Measurements from ENCODE around the gene GPC6.

Gene GPC6

DNA sequence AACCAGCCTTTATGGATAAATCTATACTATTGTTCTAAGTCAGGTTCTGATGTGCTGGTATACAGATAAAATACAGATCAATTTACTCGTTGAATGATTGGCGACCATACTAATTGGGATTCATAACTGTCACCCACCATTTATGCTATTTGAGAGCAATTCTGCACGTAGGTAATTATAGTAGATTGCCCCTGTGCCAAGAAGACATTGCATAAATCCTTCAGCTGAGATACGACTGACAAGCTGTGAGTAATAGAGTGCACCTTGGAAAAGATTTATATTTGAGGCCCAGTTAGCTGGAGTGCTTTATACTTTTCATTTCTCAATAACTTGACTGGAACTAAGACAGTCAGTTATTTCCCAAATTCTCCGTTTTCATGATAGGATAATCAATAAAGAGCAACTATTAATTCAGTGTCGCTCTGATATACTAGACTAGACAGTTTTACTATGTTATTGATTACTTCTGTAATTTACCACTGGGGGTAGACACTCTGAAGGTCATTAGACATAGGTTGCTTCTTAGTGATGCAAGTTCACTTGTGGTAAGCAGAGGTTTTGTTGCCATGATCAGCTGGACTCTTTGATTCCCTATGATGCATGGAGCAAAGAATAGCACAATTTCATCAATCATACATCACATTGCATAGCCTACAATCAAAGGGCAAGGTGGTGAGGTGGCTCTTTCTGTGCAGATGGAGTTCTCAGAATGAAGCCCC, 536.3 kb downstream of the GPC6 start:
- in situ Hi-C loops (cut with MboI; ENCODE audit: low pct_unique_long_range_greater_than_20kb, low sequenced_read_pairs, unreplicated experiment): no loop called here
- DNase-seq (ENCODE audit: low spot score): no peak
- no peak for TF ChIP-seq CTCF (IDR thresholded peaks at IDR 0.05; ENCODE audit: extremely low read depth, insufficient read depth, missing control alignments)

DNA sequence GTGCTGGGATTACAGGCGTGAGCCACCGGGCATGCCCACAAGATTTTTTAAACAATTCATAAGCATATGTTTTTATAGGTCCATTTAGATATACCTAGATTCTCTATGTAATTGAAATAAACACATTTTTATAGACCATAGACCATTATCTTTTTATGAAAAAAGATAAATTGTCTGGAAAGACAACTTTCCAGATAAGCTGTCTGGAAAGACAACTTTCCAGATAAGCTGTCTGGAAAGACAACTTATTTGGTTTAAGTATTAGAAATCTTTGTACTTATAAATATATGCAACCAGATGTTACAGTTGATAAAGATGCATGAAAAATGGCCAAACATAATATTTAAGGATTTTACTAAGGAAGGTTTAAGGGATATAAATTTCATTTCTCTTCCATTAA, 538.5 kb downstream of the GPC6 start:
- no peak for TF ChIP-seq CTCF (IDR thresholded peaks at IDR 0.05; ENCODE audit: extremely low read depth, insufficient read depth, missing control alignments)
- in situ Hi-C loops (cut with MboI; ENCODE audit: low pct_unique_long_range_greater_than_20kb, low sequenced_read_pairs, unreplicated experiment): no loop called here
- no peak for DNase-seq (ENCODE audit: low spot score)

GRCh38 chr13:93765811-93766210, 539.2 kb downstream of the GPC6 start:
- in situ Hi-C loops (cut with MboI; ENCODE audit: low pct_unique_long_range_greater_than_20kb, low sequenced_read_pairs, unreplicated experiment): no loop called here
- TF ChIP-seq CTCF (IDR thresholded peaks at IDR 0.05; ENCODE audit: extremely low read depth, insufficient read depth, missing control alignments): no peak
- no peak for DNase-seq (ENCODE audit: low spot score)

DNA sequence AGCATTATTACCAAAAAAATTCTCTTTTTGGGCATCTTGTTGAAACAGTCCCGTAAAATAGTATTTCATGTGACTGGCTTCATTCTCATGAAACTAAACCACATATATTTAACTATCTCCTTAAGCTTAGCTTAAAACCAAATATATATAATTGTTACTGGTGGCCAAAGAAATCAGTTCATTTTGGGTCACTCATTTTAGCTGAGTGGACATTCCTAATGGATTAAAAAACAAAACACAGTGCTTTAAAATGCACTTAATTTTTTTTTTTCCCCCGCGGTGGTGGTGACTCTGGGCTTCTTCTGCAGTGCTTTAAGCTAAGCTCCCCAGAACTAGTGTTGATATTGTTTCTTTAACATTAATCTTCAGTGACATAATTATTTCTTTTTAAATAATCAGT, 540.1 kb downstream of the GPC6 start:
- TF ChIP-seq CTCF (IDR thresholded peaks at IDR 0.05; ENCODE audit: extremely low read depth, insufficient read depth, missing control alignments): no peak
- in situ Hi-C loops (cut with MboI; ENCODE audit: low pct_unique_long_range_greater_than_20kb, low sequenced_read_pairs, unreplicated experiment): no loop called here
- DNase-seq (ENCODE audit: low spot score): no peak

DNA sequence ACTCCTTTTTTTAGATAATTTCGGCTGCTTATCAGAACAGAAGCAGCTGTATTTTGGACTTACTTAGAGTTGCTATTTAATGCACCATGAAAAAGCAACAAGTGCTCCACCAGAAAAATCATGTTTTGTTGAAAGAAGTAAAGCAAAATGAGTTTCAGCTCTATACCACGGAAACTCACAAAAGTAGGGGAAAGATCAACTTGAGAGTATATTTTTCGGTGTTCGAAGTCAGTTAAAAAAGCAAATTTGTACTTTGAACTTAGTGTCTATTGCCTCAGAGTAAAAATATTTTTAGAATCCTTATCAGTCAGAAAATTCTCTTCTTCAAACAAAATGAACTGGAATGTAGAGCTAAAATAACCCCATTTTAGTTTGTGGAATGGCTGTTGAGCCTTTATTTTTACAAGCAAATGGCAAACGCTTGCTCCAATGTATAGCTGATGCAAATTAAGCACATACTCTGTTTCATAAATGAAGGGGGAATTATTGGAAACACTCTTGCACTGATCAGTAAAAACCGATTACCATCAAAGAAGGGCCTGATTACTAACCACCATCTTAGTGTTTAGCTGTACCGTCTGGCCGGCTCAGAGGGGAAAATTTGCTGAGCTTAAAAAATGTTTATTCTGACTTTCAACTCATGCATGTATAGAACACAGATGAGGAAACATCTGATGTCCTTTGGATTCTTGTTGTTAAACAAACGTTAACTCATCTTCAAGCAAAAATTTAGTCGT, 540.7 kb downstream of the GPC6 start:
- no peak for DNase-seq (ENCODE audit: low spot score)
- TF ChIP-seq CTCF (IDR thresholded peaks at IDR 0.05; ENCODE audit: extremely low read depth, insufficient read depth, missing control alignments): no peak
- in situ Hi-C loops (cut with MboI; ENCODE audit: low pct_unique_long_range_greater_than_20kb, low sequenced_read_pairs, unreplicated experiment): no loop called here

DNA sequence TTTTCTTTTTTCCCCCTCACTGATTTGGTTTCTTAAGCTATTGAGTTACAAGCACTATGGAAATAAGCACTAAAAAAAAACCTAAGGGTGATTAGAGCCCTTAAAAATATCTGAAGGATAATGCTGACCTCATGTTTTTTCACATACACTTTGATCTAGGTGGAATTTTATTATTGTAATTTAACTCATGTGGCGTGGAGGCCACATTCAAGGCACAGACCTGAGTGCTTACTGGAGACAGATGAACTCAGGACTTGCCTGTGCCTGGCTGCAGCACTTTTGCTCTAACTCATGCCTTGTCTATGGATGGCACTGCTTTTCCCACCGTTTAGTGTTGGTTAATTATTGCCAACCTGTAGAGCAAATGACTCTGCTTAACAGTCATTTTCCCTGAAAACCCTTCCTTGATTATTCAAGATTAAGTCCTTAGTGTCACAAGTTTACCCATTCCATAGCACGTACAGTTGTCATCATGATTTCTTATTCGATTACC, 541.4 kb downstream of the GPC6 start:
- in situ Hi-C loops (cut with MboI; ENCODE audit: low pct_unique_long_range_greater_than_20kb, low sequenced_read_pairs, unreplicated experiment): no loop called here
- DNase-seq (ENCODE audit: low spot score): no peak
- no peak for TF ChIP-seq CTCF (IDR thresholded peaks at IDR 0.05; ENCODE audit: extremely low read depth, insufficient read depth, missing control alignments)
